ENCODE results near the gene HOXB9. TPM values are rescaled to one million over a fixed set of nuclear protein-coding genes. Genes with fewer than 3 reads are reported as not detected.
A peak's percentile ranks its signal among the peaks of the same experiment; 100 is the strongest.

Gene HOXB9
- 0.13 TPM for total RNA-seq

DNA sequence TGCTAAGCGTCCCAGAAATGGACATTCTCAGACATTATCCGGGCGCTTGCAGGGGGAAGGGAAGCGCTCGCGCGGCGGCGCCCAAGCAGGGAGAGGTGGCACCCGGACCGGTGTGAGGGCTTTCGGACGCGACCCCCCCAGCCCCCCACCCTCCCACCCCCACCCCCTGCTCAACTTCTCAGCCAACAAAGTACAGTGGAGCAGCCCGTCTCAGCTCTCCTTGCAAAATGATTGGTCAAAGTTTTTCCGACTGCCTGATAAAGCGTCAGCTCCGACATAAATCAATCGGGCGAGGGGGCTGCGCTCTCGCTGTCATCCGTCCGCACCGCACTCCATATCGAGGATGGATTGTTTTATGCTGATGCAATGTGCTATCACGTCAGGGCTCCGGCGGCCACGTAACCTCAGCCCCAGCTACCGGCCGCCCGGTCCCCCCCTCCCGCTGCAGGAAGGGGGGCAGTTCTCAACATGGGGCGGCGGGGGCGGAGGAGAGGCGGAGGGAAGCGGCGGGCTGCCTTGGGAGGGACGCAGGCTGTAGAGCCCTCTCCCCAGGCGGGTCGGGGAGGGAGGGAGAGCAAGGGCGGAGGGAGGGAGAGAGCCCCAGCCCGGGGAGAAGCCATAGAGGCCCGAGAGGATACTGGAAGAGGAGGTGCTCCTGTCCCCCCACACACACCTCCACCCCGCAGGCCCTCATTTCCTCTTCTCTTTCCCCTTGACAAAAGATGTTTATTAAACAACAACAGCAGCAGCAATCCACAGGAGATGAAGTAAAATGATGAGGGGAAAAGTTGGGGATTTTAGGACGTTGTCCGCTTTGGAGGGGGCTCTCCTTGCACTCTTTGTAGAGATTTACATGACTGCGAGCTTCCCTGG, at the start of gene HOXB9:
HOXB9 (minus strand) TSS at position 114 of the 873 bp plus-strand sequence; CDS start at position 25, 89 bp downstream.
- DNase-seq (ENCODE audit: low spot score) (no peak), ATAC-seq (no peak)

- no peak for ATAC-seq
- DNase-seq (ENCODE audit: low spot score) = no peak
Observed at GRCh38 chr17:48672340-48672739, 46.2 kb upstream of the HOXB9 start.

GRCh38 chr17:48671697-48672171, 45.6 kb upstream of the HOXB9 start:
- DNase-seq (ENCODE audit: low spot score) = peak; percentile 79

DNA sequence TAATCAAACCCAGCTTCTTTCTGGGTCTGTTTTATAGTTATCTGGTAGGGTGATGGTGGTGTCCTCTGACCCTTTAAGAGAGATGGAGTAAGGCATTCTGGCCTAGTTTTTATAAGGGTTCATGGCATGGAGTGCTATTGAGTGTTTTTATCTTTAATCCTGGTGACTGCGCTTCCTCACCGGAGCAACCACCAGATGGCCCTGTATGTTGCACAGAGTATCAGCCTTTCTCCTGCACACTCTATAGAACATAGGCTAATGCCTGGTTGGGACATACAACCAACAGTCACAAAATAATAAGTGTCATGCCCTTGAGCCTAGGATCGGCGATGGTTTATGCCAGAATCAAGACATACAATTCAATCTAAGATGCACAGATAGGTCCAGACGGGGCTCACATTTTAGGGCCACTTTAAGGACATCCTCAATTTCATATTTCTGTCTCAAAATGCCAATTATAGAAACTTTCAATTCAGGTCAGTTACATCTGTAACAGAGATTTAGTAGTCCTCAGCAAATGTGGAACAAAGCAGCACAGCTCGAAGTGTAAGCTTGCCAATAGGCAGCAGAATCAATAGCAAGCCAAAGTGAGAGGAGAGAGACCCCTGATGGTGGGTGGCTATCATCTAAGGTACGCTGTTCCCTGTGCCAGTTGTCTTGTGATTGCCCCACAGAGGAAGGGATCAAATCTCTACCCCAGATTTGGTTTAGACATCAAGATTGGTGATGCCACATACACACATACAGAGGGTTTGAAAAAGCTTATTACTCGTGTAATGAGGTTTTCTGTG, 37.2 kb upstream of the HOXB9 start:
- ATAC-seq (no peak), DNase-seq (ENCODE audit: low spot score) (no peak)

More at GRCh38 chr17:48671697-48672171, 45.6 kb upstream of the HOXB9 start:
- peak; percentile 99 for ATAC-seq

GRCh38 chr17:48655913-48656312, 29.8 kb upstream of the HOXB9 start:
- DNase-seq (ENCODE audit: low spot score) (no peak), ATAC-seq (no peak)

- no peak for ATAC-seq
- no peak for DNase-seq (ENCODE audit: low spot score)
Observed at GRCh38 chr17:48649741-48650140, 23.6 kb upstream of the HOXB9 start.

- no peak for ATAC-seq
- DNase-seq (ENCODE audit: low spot score) = no peak
Observed at GRCh38 chr17:48647963-48648245, 21.7 kb upstream of the HOXB9 start.

- ATAC-seq (no peak), DNase-seq (ENCODE audit: low spot score) (no peak)
Observed at GRCh38 chr17:48647103-48647962, 21.2 kb upstream of the HOXB9 start.

- ATAC-seq (no peak), DNase-seq (ENCODE audit: low spot score) (no peak)
Observed at GRCh38 chr17:48646183-48647102, 20.3 kb upstream of the HOXB9 start.

DNA sequence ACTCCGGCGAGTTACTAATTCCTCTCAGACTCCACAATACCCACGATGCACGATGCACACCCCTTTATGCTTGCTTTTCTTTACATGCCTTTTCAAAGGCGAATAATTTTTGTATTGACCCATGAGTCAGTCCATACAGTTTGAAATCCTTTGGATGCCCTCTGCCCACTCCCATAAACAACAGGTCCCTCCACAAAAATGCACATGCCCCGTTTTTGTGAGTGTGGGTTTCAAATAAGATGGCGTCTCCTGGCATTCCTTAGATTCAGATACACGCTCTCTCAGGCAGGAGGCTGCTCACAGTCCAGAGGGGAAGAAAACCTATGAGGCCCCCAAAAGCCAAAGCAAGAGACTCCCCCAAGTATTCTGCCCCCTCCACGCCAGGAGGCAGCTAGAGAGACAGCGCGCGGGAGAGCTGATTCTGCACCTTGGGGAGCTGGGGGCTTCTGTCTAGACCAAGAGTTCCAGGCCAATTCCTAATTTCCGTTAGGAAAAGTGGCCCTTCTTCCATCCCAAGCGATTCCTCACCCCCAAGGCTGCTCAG, 19.6 kb upstream of the HOXB9 start:
- no peak for ATAC-seq
- DNase-seq (ENCODE audit: low spot score) = no peak

- DNase-seq (ENCODE audit: low spot score) (no peak), ATAC-seq (no peak)
Observed at GRCh38 chr17:48644910-48645557, 18.9 kb upstream of the HOXB9 start.

DNA sequence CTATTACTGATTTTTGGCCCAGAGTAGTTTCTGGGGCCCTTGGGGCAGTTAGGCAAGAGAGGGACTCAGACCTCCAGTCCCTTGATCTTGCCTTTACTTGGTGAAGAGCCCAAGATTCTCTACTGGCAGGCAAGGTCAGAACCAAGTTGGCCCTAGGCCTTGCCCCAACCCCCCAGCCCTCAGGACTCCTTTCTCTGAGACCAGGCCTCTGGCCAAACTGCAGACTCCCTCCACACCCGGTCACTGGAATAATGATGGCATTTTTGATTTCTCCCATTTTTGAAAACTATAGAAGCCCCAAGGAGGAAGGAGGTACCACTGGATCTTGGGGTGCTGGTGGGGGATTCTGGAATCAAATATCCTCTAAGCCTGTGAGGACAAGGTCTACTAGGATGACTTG, 18.0 kb upstream of the HOXB9 start:
- DNase-seq (ENCODE audit: low spot score) = no peak
- ATAC-seq = no peak

DNA sequence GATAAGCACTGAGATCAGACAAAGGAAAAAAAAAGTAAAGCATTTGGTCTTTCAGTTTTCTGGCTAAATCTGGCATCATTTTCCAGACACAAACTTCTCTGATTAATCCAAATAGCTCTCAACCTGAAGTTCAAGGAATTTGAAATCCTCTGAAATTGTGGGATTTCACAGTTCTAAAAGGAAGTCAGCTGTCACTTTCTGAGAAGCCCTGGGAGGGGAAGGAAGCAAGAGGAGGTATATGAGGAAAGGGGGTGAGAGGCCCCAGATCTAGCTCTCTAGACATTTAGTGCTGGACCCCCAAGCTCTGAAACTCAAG, 17.5 kb upstream of the HOXB9 start:
- DNase-seq (ENCODE audit: low spot score) = no peak

DNA sequence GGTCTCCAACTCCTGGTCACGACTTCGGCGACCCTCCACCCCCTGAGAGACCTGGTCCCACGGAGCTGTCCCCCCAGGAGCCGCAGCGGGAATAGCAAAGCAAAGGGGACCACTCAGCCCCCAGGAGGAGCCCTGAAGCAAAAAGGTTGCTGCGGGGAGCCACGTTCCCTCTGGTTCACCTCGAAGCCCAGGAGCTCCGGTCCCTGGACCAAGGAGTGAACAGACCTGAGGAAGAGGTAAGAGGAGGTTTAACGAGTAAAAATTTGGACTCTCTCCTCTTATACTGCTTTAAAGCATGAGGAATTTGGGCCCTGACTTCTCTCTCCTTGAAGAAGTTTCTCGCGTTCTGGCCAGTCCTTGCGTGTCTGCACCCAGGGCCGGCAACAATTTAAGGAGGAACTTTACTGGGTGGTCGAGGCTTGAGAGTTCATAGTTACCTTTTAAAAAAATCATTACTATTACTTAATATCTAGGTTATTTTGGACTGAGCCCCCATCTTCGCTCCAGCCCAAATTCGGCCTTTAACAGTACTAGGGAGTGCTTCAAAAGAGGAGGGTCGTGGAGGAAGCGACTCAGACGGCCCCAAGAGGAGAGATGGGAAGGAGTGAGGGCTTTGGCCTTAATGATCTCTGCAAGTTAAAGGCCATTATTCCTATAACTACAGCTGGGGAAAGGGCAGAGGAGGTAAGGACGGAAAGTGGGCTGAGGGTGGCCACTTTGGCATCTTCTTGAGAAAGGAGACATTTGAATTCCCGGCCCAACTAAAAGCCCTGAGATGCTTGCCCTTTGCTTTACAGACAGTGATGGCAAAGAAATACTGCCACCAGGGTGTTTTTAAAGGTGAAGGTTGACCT, 16.9 kb upstream of the HOXB9 start:
- ATAC-seq = no peak
- no peak for DNase-seq (ENCODE audit: low spot score)

More for the DNA sequence above, 17.5 kb upstream of the HOXB9 start:
- no peak for ATAC-seq

GRCh38 chr17:48642059-48642842, 16.1 kb upstream of the HOXB9 start:
- ATAC-seq = no peak
- no peak for DNase-seq (ENCODE audit: low spot score)

DNA sequence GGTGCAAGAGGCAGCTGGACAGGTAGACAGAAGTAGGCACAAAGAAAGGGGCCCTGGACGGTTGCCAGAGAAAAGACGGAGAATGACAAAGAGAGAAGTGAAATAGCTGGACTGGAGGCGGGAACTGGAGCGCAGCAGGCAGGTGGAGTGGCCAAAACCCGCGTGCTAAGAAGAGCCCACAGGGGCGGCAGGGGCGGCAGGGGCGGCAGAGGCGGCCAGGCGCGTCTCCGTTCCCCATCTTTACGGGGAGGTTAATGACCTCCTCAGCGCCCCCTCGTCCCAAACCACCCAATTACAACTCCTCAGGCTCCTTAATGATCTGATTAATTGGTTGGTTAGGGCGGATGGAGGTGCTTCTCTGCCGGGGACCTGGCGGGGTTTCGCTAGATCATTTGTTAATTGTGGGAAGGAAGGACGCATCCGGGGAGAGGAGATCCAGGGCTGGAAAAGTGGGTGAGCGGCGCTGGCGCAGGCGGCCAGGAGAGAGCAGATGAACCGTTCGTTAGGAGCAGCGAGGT, 15.4 kb upstream of the HOXB9 start:
- DNase-seq (ENCODE audit: low spot score) (no peak), ATAC-seq (no peak)

DNA sequence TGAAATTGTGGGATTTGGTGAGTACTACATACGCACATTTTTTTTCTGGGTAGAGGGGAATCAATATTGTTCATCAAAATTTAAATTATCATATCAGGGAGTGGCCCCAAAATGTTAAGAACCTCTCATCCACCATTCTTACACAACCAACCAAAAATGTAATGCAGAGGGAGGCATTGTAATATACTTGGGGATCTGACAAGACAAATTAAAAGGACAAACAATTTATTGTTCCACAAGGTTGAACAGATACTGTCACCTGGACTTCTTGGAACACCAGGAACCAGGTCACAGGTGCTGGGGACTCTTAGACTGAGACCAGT, 14.7 kb upstream of the HOXB9 start:
- DNase-seq (ENCODE audit: low spot score) (no peak), ATAC-seq (no peak)

Data from left lobe of liver (tissue), 2 donors.